Measurements from ENCODE around the gene RNF157. TPM values are rescaled to one million over a fixed set of nuclear protein-coding genes. Genes with fewer than 3 reads are reported as not detected.

RNF157 gene
- total and polyA plus RNA-seq, 2 experiments from 2014 or later = 5.0 to 8.6 TPM

DNA sequence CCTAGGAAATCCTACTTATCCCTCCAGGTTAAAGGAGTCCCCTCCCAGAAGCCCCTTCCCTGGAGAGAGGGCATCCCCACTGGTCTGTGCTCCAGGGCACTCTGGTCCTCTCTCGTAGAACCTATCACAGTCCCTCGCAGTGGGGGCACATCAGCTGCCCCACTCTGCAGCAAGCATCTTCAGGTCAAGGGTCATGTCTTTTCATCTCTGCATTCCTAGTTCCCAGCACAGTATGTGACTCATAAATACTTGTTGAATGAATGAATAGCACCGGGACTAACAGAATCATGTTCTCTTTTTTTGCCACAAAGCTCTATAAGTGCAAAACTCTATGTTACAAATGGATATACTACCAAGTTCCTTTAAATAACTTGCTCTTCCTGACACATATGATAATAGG, 36.0 kb downstream of the RNF157 start:
- 65% methylated on average over 3 of the region's 3 CpGs for WGBS (ENCODE audit: low lambda C conversion rate, missing lambda C conversion rate)
- no peak overlapping the region for H3K4me2 ChIP-seq

DNA sequence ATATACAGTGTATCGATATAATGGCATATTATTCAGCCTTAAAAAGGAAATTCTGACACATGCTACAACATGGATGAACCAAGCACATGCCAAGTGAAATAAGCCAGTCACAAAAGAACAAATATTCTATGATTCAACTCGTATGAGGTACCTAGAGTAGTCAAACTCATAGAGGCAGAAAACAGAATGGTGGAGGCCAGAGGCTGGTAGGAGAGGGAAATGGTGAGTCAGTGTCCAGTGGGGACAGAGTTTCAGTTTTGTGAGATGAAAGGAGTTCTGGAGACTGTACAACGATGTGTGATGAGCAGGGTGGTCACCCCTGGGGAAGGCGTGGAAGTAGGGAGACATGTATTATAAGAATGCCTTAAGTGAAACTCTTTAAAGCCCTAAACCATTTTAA, 39.9 kb downstream of the RNF157 start:
- H3K36me3 ChIP-seq (replicated peaks; ENCODE audit: insufficient read depth, low read depth) = no peaks in the 10 kb centered on the region
- no peaks in the 10 kb centered on the region for H3K4me1 ChIP-seq (ENCODE audit: insufficient read depth)
- H3K79me2 ChIP-seq = no peaks in the 10 kb centered on the region
- no peak overlapping the region for H3K27ac ChIP-seq
- no peak overlapping the region for H2AFZ ChIP-seq
- no peaks in the 10 kb centered on the region for H3K9me2 ChIP-seq (replicated peaks; ENCODE audit: insufficient read depth)
- H3K27me3 ChIP-seq = no peaks in the 10 kb centered on the region
- H3K9me3 ChIP-seq (ENCODE audit: low read depth) = no peaks in the 10 kb centered on the region
- TF ChIP-seq, protein P1, sequence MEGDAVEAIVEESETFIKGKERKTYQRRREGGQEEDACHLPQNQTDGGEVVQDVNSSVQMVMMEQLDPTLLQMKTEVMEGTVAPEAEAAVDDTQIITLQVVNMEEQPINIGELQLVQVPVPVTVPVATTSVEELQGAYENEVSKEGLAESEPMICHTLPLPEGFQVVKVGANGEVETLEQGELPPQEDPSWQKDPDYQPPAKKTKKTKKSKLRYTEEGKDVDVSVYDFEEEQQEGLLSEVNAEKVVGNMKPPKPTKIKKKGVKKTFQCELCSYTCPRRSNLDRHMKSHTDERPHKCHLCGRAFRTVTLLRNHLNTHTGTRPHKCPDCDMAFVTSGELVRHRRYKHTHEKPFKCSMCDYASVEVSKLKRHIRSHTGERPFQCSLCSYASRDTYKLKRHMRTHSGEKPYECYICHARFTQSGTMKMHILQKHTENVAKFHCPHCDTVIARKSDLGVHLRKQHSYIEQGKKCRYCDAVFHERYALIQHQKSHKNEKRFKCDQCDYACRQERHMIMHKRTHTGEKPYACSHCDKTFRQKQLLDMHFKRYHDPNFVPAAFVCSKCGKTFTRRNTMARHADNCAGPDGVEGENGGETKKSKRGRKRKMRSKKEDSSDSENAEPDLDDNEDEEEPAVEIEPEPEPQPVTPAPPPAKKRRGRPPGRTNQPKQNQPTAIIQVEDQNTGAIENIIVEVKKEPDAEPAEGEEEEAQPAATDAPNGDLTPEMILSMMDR (IDR thresholded peaks at IDR 0.05; ENCODE audit: poor library complexity) = no peak
- TF ChIP-seq EZH2phosphoT487 (IDR thresholded peaks at IDR 0.05; ENCODE audit: low read depth, severe bottlenecking, unreplicated experiment) = no peak
- no peak for TF ChIP-seq EZH2 (IDR thresholded peaks at IDR 0.05; ENCODE audit: borderline replicate concordance)
- no peak for DNase-seq (ENCODE audit: low spot score)
- no peaks in the 10 kb centered on the region for H4K20me1 ChIP-seq (ENCODE audit: insufficient read depth, poor library complexity, severe bottlenecking)
- no peak overlapping the region for H3K4me3 ChIP-seq
- H3K4me2 ChIP-seq = no peak overlapping the region
- 95% methylated on average over 4 of the region's 4 CpGs for WGBS (ENCODE audit: low lambda C conversion rate, missing lambda C conversion rate)

More for the DNA sequence above, 36.0 kb downstream of the RNF157 start:
- Histone ChIP-seq H3K27me3 (no peaks in the 10 kb centered on the region), H3K4me1 (ENCODE audit: insufficient read depth) (no peaks in the 10 kb centered on the region), H2AFZ (no peak overlapping the region), H3K9me2 (replicated peaks; ENCODE audit: insufficient read depth) (no peaks in the 10 kb centered on the region), H3K36me3 (replicated peaks; ENCODE audit: insufficient read depth, low read depth) (no peaks in the 10 kb centered on the region), H4K20me1 (ENCODE audit: insufficient read depth, poor library complexity, severe bottlenecking) (no peaks in the 10 kb centered on the region), H3K9me3 (ENCODE audit: low read depth) (no peaks in the 10 kb centered on the region), H3K4me3 (no peak overlapping the region), H3K79me2 (no peaks in the 10 kb centered on the region), H3K27ac (no peak overlapping the region)
- no peak for TF ChIP-seq EZH2 (IDR thresholded peaks at IDR 0.05; ENCODE audit: borderline replicate concordance)
- TF ChIP-seq, protein P1 (IDR thresholded peaks at IDR 0.05; ENCODE audit: poor library complexity) = no peak
- DNase-seq (ENCODE audit: low spot score) = no peak

DNA sequence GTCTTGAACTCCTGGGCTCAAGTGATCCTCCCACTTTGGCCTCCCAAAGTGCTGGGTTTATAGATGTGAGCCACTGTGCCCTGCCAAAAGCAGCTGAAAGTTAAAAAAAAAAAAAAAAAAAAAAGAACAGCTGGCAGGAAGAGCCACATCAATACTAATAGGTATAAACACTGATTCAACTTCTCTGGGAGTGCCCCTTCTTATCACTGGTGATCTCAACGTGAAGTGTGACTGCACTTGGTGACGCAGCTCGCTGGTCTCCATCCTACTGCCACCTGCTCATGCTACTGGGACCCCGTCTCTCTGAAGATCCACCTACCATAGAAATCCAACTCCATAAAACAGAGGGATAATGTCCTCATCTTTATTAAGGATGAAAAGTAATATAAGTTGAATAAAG, 40.8 kb downstream of the RNF157 start:
- Histone ChIP-seq H3K4me2 (no peak overlapping the region), H3K4me1 (ENCODE audit: insufficient read depth) (no peaks in the 10 kb centered on the region), H4K20me1 (ENCODE audit: insufficient read depth, poor library complexity, severe bottlenecking) (no peaks in the 10 kb centered on the region), H3K79me2 (no peaks in the 10 kb centered on the region), H3K27ac (no peak overlapping the region), H3K4me3 (no peak overlapping the region), H3K9me3 (ENCODE audit: low read depth) (no peaks in the 10 kb centered on the region), H3K9me2 (replicated peaks; ENCODE audit: insufficient read depth) (no peaks in the 10 kb centered on the region), H3K36me3 (replicated peaks; ENCODE audit: insufficient read depth, low read depth) (no peaks in the 10 kb centered on the region), H3K27me3 (no peaks in the 10 kb centered on the region), H2AFZ (no peak overlapping the region)
- WGBS (ENCODE audit: low lambda C conversion rate, missing lambda C conversion rate) = 90% methylated on average over 4 of the region's 4 CpGs
- no peak for DNase-seq (ENCODE audit: low spot score)
- TF ChIP-seq EZH2 (IDR thresholded peaks at IDR 0.05; ENCODE audit: borderline replicate concordance) (no peak), EZH2phosphoT487 (IDR thresholded peaks at IDR 0.05; ENCODE audit: low read depth, severe bottlenecking, unreplicated experiment) (no peak)
- TF ChIP-seq, protein P1 (IDR thresholded peaks at IDR 0.05; ENCODE audit: poor library complexity) = no peak

DNA sequence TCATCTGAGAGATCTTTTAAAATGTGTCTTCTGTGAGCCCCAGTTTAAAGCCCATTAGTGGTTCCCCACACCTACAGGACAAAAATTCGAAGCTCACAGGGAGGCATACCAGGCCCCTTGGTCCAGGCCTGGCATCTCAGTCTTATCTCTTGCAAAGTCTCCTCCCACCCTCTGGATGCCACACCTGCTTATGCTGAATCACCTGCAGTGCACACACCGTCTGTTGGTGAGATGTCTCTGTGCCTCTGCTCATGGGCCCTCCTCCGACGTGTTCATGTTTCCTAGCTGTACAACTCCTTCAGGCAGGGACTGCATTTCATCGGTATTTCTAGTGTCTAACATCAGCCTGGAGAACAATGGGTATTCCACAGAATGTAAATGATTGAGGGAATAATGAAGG, 41.6 kb downstream of the RNF157 start:
- Histone ChIP-seq H3K4me3 (no peak overlapping the region), H3K4me2 (no peak overlapping the region), H4K20me1 (ENCODE audit: insufficient read depth, poor library complexity, severe bottlenecking) (no peaks in the 10 kb centered on the region), H3K4me1 (ENCODE audit: insufficient read depth) (no peaks in the 10 kb centered on the region), H3K27ac (no peak overlapping the region), H3K36me3 (replicated peaks; ENCODE audit: insufficient read depth, low read depth) (no peaks in the 10 kb centered on the region), H3K27me3 (no peaks in the 10 kb centered on the region), H2AFZ (no peak overlapping the region), H3K9me2 (replicated peaks; ENCODE audit: insufficient read depth) (no peaks in the 10 kb centered on the region), H3K9me3 (ENCODE audit: low read depth) (no peaks in the 10 kb centered on the region), H3K79me2 (no peaks in the 10 kb centered on the region)
- TF ChIP-seq EZH2 (IDR thresholded peaks at IDR 0.05; ENCODE audit: borderline replicate concordance) = no peak
- 96% methylated on average over 5 of the region's 5 CpGs for WGBS (ENCODE audit: low lambda C conversion rate, missing lambda C conversion rate)
- DNase-seq (ENCODE audit: low spot score) = no peak

Measured in hepatocyte (in vitro differentiated cells).